Measurements from ENCODE around the gene LIPC.

DNA sequence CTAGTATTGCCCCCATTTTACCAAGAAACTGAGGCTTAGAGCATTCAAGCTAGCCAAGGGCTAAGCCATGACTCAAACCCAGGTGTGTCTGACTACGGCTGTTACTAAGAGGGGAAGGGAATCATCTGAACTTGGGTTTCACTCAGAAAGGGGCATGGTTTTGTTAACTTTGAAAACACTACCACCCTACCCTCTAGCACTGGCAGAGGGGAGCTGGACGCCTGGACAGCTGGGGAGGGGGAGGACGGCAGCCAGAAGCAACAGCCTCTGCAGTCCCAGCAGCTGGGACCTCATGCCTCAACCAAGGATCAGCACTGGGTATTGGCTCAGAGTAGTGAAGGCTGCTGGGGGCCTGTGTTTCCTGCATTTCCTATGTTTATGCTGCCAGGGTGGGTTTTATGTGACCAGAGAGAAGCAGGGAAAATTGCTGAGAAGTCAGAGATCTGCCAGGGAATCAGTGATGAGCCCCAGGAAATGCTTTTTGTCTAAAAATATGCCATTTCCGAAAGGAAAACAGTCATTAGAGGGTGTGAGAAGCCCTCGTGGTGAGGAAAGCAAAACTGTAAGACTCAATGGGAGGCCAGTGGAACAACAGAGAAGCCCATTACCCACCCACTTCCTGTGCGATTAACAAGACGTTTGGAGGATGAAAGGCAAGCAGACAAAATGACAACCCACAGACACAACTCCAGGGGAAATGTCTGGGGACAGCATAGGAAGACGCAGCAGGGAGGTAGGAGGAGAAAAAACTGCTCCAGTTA lies 41.2 kb downstream of the LIPC start:
- TF ChIP-seq POLR2A (IDR thresholded peaks at IDR 0.05; ENCODE audit: low read length) (no peak), GATA1 (IDR thresholded peaks at IDR 0.05; ENCODE audit: low read depth, low read length) (no peak)

Measured in erythroblast (primary cell).